GM21576 (cell line): Measurements from ENCODE around the gene CDH5.

ENCODE experiments used
- ATAC-seq: cut with Tn5 transposase; IDR thresholded peaks from one replicate; pipeline ENCODE4 v1.9.1; 2021; ENCODE audit warnings: mild to moderate bottlenecking, moderate library complexity; ENCODE audit not compliant: unreplicated experiment

Gene CDH5

GRCh38 chr16:66354034-66354909 is 12.2 kb upstream of the CDH5 start:
- ATAC-seq, result no peak

- ATAC-seq, result no peak
Observed at GRCh38 chr16:66355526-66355925, 11.0 kb upstream of the CDH5 start.

GRCh38 chr16:66357523-66357928 is 9.0 kb upstream of the CDH5 start:
- no peak for ATAC-seq

DNA sequence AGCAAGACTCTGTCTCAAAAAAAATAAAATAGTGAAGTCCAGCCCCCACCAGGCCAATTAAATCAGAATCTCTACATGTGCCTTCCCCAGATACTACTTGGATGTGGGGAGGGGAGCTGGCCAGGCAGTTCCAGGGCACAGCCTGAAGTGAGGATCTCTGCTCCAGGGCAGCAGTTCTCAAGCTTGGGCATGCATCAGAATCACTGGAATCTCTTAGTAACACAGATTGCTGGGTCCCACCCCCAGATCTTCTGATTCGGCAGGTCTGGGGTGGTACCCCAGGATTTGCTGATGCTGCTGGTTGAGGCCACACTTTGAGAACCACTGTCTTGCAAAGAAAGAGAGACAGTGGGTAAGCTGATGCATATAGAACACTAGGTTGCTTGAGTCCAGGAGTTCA is 8.3 kb upstream of the CDH5 start:
- ATAC-seq, result no peak

DNA sequence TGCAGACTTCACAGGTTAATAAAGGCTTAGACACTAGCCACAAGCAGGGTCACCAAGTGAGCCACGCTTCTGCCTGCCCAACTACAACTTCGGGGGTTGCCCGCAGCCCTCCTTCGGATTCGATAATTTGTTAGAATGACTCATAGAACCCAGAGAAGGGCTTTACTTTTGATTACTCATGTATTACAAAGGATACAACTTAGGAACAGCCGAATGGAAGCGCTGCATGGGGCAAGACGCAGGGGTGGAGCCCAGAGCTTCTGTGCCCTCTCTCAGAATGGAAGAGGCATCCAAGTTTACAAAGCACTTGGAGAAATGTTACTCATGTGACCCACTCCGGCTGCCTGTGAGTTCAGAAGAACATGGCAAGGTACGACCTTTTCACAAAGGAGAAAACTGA is 7.5 kb upstream of the CDH5 start:
- ATAC-seq, result no peak

GRCh38 chr16:66359811-66360608 is 6.5 kb upstream of the CDH5 start:
- ATAC-seq, result no peak

DNA sequence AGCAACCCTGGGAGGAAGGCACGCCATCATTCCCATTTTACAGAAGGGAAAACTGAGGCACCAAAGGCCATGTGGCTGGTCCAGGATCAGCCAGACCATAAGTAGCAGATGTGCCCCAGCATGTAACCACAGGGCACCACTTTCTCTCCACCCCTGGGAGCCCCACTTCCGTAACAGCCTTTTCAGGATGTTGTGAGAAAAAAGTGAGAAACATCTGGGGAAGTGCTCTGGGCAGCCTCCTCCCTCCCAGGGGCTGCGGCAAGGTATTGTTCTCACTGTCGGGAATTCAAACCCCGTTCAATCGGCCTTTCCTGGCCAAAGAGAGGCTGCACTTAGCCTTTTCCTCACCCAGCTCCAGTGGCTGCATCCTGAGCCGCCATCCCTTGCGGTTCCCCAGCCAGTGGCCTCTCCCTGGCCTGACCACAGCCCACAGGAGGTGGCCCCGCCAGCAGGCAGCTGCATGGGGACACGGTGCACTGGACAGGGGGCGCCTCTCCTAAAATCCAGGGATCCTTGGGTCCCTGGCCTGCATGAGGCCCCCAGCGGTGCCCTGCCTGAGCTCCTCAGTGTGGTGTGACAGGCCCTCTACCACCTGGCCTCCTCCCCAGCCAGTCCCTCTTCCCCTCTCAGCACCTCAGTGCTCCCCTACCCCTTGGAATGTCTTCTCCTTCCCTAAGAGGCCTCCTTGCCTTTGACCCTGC is 5.7 kb upstream of the CDH5 start:
- ATAC-seq, result no peak

DNA sequence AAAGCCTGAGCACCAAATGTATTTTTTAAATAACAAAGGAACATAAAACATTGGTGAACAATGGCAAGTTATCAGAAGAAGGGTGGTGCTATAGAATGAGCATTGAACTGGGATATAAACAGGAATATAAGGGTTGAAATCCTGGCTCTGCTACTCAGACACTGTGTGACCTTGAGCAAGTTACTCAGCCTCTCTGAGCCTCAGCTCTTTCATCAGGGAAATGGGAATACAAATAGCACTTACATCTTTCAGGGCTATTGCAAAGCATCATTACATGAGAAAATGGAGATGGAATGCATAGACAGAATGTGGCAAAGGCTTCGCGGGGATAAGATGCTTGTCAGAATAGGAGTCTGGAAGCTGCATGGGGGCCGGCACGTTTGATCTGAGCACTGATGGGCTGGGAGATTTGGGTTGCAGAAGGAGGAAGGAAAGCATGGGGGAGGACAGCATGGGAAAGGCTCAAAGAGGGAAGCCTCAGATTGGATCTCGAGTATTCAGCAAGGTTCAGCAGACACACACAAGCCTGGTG is 4.8 kb upstream of the CDH5 start:
- ATAC-seq, result no peak

GRCh38 chr16:66363211-66363777 is 3.2 kb upstream of the CDH5 start:
- no peak for ATAC-seq

DNA sequence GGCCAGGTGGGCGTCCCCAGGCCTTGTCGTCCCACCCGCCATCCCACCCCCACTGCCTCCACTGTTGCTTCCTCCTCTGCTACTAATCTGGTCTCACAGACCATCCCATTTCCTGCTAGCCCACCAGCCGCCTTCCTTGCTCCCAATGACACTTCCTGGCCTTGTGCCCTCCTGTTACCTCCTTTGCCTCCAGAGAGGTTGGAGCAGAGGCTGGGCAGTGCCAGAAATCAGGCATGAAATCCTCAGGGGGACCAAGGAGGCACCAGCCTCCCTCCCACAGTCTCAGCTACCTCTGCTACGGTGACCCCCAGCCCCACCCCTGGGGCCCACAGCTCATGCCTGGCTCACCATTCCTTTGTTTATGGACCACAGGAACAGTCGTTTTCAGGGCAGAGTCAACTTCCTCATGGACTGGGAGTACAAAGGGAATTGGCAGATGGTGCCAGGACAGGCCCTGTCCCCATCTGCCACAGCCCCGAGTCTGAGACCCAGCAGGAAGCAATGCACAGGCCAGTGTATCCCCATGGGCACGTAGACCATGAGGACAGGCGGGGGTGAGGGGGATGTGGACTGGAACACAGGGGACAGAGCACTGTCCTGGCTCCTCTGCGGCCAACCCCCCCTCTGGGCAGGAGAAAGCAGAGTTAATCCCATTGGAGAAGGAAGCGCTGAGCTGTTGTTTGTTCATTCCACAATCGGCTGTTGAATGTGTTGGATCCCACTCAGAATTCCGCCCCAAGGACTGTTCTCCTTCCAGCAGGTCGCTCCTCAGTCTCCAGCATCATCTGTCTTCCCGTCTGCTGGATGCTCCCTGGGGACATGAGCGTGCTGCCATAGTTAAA is 2.2 kb upstream of the CDH5 start:
- ATAC-seq, result no peak

DNA sequence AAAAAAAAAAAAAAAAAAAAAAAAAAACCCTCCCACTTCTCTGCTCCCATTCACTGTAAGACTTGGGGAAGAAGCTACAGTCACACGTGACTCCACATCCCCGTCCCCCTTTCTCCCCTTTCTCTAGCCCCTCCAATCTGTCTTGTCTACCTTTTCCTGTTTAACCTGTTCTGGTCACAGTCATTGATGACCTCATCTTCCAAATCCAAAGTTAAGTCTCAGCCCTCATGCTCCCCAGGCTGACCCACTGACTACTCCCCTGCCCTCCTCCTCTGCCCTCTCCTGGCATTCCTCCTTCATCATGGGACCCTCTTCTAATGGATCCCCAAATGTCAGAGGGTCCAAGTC is 1.6 kb upstream of the CDH5 start:
- ATAC-seq, result no peak

GRCh38 chr16:66365651-66366050 is 840 bp upstream of the CDH5 start:
- ATAC-seq, result no peak

GRCh38 chr16:66367968-66368891 is 1.7 kb downstream of the CDH5 start:
- no peak for ATAC-seq

DNA sequence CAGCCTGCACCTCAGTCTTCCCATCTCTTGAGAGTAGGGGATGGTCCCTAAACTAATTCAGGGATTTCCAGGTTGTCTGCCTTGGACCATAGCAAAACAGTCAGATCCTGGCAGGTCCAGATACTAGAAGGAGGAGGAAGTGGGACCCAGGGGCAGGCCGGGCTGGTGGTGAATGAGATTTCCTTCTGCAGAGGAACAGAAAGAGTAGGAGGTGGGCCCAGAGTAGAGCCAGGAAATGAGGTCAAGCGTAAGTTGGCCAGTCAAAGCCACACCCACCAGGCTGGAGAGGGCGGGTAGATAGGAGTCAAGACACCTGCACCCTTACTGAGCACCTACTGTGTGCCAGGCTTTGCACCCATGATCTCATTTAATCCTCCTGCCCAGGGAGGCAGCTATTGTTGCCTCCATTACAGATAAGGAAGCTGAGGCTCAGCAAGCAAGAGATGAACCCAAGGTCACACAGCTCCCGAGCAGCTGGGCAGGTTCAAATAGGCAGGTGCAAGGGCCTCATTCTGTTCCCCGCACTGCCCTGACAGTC is 2.6 kb downstream of the CDH5 start:
- no peak for ATAC-seq

DNA sequence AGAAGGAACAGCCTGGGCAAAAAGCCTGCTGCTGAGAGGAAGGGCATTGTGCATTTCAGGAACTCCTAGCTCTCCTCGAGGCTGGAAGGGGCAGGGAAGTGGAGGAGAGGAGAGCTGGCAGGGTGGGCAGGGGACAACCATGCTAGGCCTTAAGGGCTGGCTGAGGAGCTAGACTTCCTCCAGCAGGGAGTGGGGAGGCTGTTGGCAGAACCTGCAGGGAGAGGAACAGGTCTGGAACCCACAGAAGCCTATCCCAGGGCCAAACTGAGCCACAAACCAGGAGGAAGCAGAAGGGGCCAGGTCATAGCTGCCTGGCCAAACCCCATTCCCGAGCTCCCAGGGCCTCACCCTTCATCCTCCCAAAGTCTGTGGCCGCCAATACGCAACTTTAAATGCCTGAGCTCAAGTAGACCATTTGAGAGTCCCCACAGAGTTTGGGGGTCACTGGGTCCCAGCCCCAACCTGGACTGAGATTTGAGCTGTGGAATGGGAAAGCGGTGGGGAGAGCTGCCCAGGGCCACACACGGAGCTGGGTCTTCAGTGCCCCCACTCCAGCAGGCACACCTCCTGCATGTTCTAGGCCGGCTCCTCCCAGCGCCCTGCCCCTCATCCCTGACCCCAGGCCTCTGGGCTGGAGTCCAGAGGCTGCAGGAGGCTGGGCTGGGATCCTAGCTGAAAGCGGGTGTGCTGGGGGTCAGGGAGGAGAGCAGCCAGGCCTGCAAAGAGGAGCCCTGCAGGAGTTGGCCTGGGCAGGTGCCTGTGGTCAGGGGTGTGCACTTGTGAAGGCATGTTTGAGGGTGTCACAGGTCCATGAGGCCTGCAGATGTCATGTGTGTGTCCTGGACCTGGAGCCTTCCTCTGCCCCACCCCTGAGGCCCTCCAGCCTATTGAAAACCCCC is 4.5 kb downstream of the CDH5 start:
- ATAC-seq, result no peak

- ATAC-seq, result no peak
Observed at GRCh38 chr16:66372078-66372897, 5.8 kb downstream of the CDH5 start.

- no peak for ATAC-seq
Observed at GRCh38 chr16:66372898-66373155, 6.3 kb downstream of the CDH5 start.
